ENCODE measurements around the gene KL.

Gene KL

GRCh38 chr13:33016414-33017322 is at the start of gene KL:
KL (plus strand) TSS chr13:33016423; CDS start chr13:33016441, 18 bp downstream.
- DNase-seq (ENCODE audit: low read depth in 2 of 2) = no peak

GRCh38 chr13:32967584-32968182 is 48.5 kb upstream of the KL start:
- no peak for DNase-seq (ENCODE audit: low read depth in 2 of 2)

- DNase-seq (ENCODE audit: low read depth in 2 of 2) = no peak
These were observed 47.9 kb upstream of the KL start for GRCh38 chr13:32968316-32968715.

- no peak for DNase-seq (ENCODE audit: low read depth in 2 of 2)
These were observed 47.4 kb upstream of the KL start for GRCh38 chr13:32968793-32969192.

GRCh38 chr13:32969516-32969941 is 46.7 kb upstream of the KL start:
- no peak for DNase-seq (ENCODE audit: low read depth in 2 of 2)

GRCh38 chr13:32976056-32976805 is 40.0 kb upstream of the KL start:
- DNase-seq (ENCODE audit: low read depth in 2 of 2) = no peak

- no peak for DNase-seq (ENCODE audit: low read depth in 2 of 2)
These were observed 39.3 kb upstream of the KL start for GRCh38 chr13:32976912-32977311.

- DNase-seq (ENCODE audit: low read depth in 2 of 2) = no peak
These were observed 38.9 kb upstream of the KL start for GRCh38 chr13:32977321-32977720.

- DNase-seq (ENCODE audit: low read depth in 2 of 2) = no peak
These were observed 37.9 kb upstream of the KL start for GRCh38 chr13:32978278-32978677.

- no peak for DNase-seq (ENCODE audit: low read depth in 2 of 2)
These were observed 33.2 kb upstream of the KL start for GRCh38 chr13:32983058-32983457.

GRCh38 chr13:32984857-32985626 is 31.2 kb upstream of the KL start:
- peak in 1 of 2 donors; percentile 5 for DNase-seq (ENCODE audit: low read depth in 2 of 2)

GRCh38 chr13:32986552-32986951 is 29.7 kb upstream of the KL start:
- no peak for DNase-seq (ENCODE audit: low read depth in 2 of 2)

- no peak for DNase-seq (ENCODE audit: low read depth in 2 of 2)
These were observed 28.8 kb upstream of the KL start for GRCh38 chr13:32987462-32987861.

- DNase-seq (ENCODE audit: low read depth in 2 of 2) = no peak
These were observed 27.5 kb upstream of the KL start for GRCh38 chr13:32988608-32989289.

- DNase-seq (ENCODE audit: low read depth in 2 of 2) = no peak
These were observed 26.9 kb upstream of the KL start for GRCh38 chr13:32989290-32989667.

GRCh38 chr13:32989942-32990341 is 26.3 kb upstream of the KL start:
- no peak for DNase-seq (ENCODE audit: low read depth in 2 of 2)

- DNase-seq (ENCODE audit: low read depth in 2 of 2) = no peak
These were observed 23.1 kb upstream of the KL start for GRCh38 chr13:32993145-32993544.

- DNase-seq (ENCODE audit: low read depth in 2 of 2) = no peak
These were observed 18.8 kb upstream of the KL start for GRCh38 chr13:32997399-32997798.

- DNase-seq (ENCODE audit: low read depth in 2 of 2) = no peak
These were observed 17.3 kb upstream of the KL start for GRCh38 chr13:32998966-32999365.

GRCh38 chr13:33000365-33000764 is 15.9 kb upstream of the KL start:
- no peak for DNase-seq (ENCODE audit: low read depth in 2 of 2)

GRCh38 chr13:33003458-33004019 is 12.7 kb upstream of the KL start:
- no peak for DNase-seq (ENCODE audit: low read depth in 2 of 2)
